HCT116 (cell line): ENCODE data around the gene SEPTIN2. TPM values are rescaled to one million over a fixed set of nuclear protein-coding genes. Genes with fewer than 3 reads are reported as not detected.

ENCODE experiments used
- ATAC-seq: fragments of 200-7000 bp; cut with Tn5 transposase; 2 replicates; pipeline ENCODE4 v1.9.1; 2020; ENCODE audit warnings: mild to moderate bottlenecking, moderate library complexity
- BruUV-seq: library from RNA; stranded (reverse); fragments of 400-500 nt; replicated peaks from 2 replicates; lab custom pipeline; 2021; lab: Mats Ljungman, UMichigan
- CTCF ChIA-PET: fragments of 300-600 bp; sonication (Branson Sonifier 250); formaldehyde crosslinking; loops from one replicate; lab custom pipeline; 2021; ENCODE audit warnings: antibody characterized with exemption; lab: Charles Lee
- POLR2A ChIA-PET: fragments of 300-600, 350-600 bp; sonication (Branson Sonifier 250); formaldehyde crosslinking; loops from one replicate; lab custom pipeline; 2021; ENCODE audit warnings: antibody characterized with exemption; lab: Charles Lee
- RAD21 ChIA-PET, 2 experiments: fragments of 300-600 bp; sonication (Branson Sonifier 250); formaldehyde crosslinking; loops; one replicate each; lab custom pipeline; 2023; ENCODE audit warnings: low total read pairs in 2 of 2; ENCODE audit not compliant: uncharacterized antibody in 2 of 2, unreplicated experiment in 2 of 2, low non-redundant PET in 1 of 2; lab: Charles Lee
- DNase-seq: peaks from one replicate; pipeline ENCODE4 v3.0.0-alpha.2; 2010; ENCODE audit warnings: low read depth, low spot score
- H2AFZ ChIP-seq: fragments of 200-600 bp; shearing (Covaris generic), sonication (generic); 2 replicates; pipeline ENCODE4 v1.6.1; 2017; ENCODE audit warnings: low read depth, mixed run types, mixed read lengths, antibody characterized with exemption, low read length; ENCODE audit not compliant: poor library complexity, severe bottlenecking
- H3K27ac ChIP-seq: 2 replicates; pipeline ENCODE4 v1.5.1; 2012; ENCODE audit warnings: low read depth, low read length
- H3K27me3 ChIP-seq: fragments of 200-600 bp; sonication (generic); 2 replicates; pipeline ENCODE4 v1.6.1; 2016; ENCODE audit warnings: mixed run types, low read length, mixed read lengths; ENCODE audit not compliant: insufficient read depth
- H3K36me3 ChIP-seq, 2 experiments: fragments of 200-500 bp in 1 of 2; fragments of 200-600 bp in 1 of 2; sonication (Bioruptor generic) in 1 of 2; sonication (generic) in 1 of 2; 2 replicates each; pipeline versions ENCODE4 v1.5.1 to v1.6.1; 2014 to 2016; ENCODE audit warnings: low read length in 2 of 2, inconsistent platforms in 1 of 2, mixed read lengths in 1 of 2, mixed run types in 1 of 2; ENCODE audit not compliant: insufficient read depth in 2 of 2, control insufficient read depth in 1 of 2
- H3K4me1 ChIP-seq, 2 experiments: fragments of 200-600 bp in 1 of 2; sonication (generic) in 1 of 2; 2 replicates each; pipeline versions ENCODE4 v1.5.1 to v1.6.1; 2012 to 2017; ENCODE audit warnings: low read length in 2 of 2, inconsistent platforms in 1 of 2, mild to moderate bottlenecking in 1 of 2, mixed read lengths in 1 of 2, mixed run types in 1 of 2, moderate library complexity in 1 of 2; ENCODE audit not compliant: insufficient read depth in 2 of 2, control insufficient read depth in 1 of 2
- H3K4me2 ChIP-seq: fragments of 200-600 bp; sonication (generic); 2 replicates; pipeline ENCODE4 v1.6.1; 2017; ENCODE audit warnings: mixed run types, low read length, mixed read lengths
- H3K4me3 ChIP-seq, 2 experiments: fragments of 200-600 bp in 1 of 2; sonication (generic) in 1 of 2; replicated peaks in 1 of 2; 2 replicates each; pipeline ENCODE4 v1.5.1; 2011 to 2016; ENCODE audit warnings: low read length in 2 of 2, control low read depth in 1 of 2, low read depth in 1 of 2, mild to moderate bottlenecking in 1 of 2, mixed read lengths in 1 of 2, mixed run types in 1 of 2
- H3K79me2 ChIP-seq: fragments of 200-600 bp; sonication (generic); 2 replicates; pipeline ENCODE4 v1.6.1; 2017; ENCODE audit warnings: mild to moderate bottlenecking, mixed run types, low read length, moderate library complexity, mixed read lengths; ENCODE audit not compliant: insufficient read depth
- H3K9ac ChIP-seq: fragments of 200-600 bp; sonication (generic); 2 replicates; pipeline ENCODE4 v1.6.1; 2016; ENCODE audit warnings: low read length, mixed read lengths
- H3K9me2 ChIP-seq: fragments of 200-600 bp; sonication (generic), shearing (Covaris generic); 2 replicates; pipeline ENCODE4 v1.6.1; 2017; ENCODE audit warnings: mixed run types, mild to moderate bottlenecking, moderate library complexity; ENCODE audit not compliant: insufficient read depth
- H3K9me3 ChIP-seq, 2 experiments: fragments of 200-500 bp in 1 of 2; fragments of 200-600 bp in 1 of 2; sonication (Bioruptor generic) in 1 of 2; sonication (generic) in 1 of 2; 2 replicates each; pipeline ENCODE4 v1.6.1; 2014 to 2017; ENCODE audit warnings: low read length in 2 of 2, mixed read lengths in 2 of 2, inconsistent platforms in 1 of 2, low read depth in 1 of 2, mild to moderate bottlenecking in 1 of 2, mixed run types in 1 of 2, moderate library complexity in 1 of 2; ENCODE audit not compliant: control insufficient read depth in 1 of 2, insufficient read depth in 1 of 2
- H4K20me1 ChIP-seq: fragments of 200-600 bp; sonication (generic), shearing (Covaris generic); 2 replicates; pipeline ENCODE4 v1.6.1; 2017; ENCODE audit warnings: mixed run types, mild to moderate bottlenecking, moderate library complexity; ENCODE audit not compliant: insufficient read depth
- POLR2A ChIP-seq: IDR thresholded peaks from 2 replicates; pipeline ENCODE4 v1.7.0; 2011; ENCODE audit warnings: borderline replicate concordance; ENCODE audit not compliant: insufficient read depth, insufficient read length; ENCODE audit errors: extremely low read depth
- SIN3A ChIP-seq: IDR thresholded peaks from 2 replicates; pipeline ENCODE4 v1.6.1; 2012; ENCODE audit warnings: low read depth
- ZNF274 ChIP-seq: fragments of 200-500 bp; sonication (Bioruptor generic); IDR thresholded peaks from 2 replicates; pipeline ENCODE4 v1.6.1; 2014; ENCODE audit warnings: mild to moderate bottlenecking, low read depth, low read length, inconsistent platforms
- intact Hi-C: fragments of 100-400 bp; cut with micrococcal nuclease; formaldehyde crosslinking; loops from 2 replicates; pipeline ENCODE4 v1.10.0; 2022
- total RNA-seq: library from RNA; stranded (reverse); gene quantifications from one replicate; pipeline ENCODE4 v1.2.1, GENCODE V29; 2021; ENCODE audit not compliant: unreplicated experiment
- TF ChIP-seq, protein P1 (sequence below): IDR thresholded peaks from 2 replicates; pipeline ENCODE4 v1.6.1; 2011; ENCODE audit warnings: mild to moderate bottlenecking, low read length, moderate library complexity; ENCODE audit not compliant: insufficient replicate concordance; ENCODE audit errors: extremely low read depth

Gene SEPTIN2
- total RNA-seq, 1 experiment from 2014 or later = 317 TPM

DNA sequence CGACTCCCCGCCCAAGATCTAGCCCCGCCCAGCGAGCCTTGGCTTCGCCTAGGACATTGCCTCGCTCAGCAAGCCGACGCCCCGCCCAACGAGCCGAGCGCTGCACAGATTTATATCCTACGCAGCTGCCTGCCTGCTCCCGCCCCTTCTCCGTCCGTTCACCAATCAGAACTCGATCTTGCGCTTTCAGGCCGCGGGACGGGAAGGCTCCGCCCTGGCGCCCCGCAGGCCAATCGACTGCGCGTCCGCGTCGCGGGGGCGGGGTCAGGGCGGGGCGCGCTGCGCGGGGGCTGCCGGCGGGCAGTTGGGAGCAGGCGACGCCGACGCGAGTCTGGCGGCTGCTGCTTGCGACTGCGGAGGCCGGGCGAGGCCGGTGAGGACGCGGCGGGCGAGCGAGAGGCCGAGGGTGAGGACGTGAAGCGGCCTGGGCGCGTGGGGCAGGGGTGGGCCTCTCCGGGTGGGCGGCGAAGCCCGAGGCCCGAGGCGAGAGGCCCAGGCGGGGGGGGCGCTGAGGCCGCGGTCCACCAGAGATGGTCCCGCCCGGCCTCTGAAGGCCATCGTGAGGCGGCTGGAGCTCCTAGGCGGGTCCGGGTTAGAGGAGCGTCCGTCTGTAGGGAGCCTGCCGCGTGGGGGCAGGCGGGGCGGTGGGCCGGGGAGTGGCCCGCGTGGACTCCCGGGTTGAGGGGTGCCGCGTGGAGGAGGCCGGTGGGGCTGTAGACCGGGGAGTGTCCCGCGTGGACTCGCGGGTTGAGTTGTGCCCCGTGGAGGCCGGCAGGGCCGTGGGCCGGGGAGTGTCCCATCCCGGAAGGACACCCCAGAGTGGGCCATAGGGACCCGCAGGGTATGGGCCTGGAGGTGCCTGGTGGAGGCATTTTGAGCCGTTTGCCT is 40.5 kb downstream of the SEPTIN2 start, which contains the start of gene FARP2 (continued):
- TF ChIP-seq, protein P1, sequence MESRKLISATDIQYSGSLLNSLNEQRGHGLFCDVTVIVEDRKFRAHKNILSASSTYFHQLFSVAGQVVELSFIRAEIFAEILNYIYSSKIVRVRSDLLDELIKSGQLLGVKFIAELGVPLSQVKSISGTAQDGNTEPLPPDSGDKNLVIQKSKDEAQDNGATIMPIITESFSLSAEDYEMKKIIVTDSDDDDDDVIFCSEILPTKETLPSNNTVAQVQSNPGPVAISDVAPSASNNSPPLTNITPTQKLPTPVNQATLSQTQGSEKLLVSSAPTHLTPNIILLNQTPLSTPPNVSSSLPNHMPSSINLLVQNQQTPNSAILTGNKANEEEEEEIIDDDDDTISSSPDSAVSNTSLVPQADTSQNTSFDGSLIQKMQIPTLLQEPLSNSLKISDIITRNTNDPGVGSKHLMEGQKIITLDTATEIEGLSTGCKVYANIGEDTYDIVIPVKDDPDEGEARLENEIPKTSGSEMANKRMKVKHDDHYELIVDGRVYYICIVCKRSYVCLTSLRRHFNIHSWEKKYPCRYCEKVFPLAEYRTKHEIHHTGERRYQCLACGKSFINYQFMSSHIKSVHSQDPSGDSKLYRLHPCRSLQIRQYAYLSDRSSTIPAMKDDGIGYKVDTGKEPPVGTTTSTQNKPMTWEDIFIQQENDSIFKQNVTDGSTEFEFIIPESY = no peak

DNA sequence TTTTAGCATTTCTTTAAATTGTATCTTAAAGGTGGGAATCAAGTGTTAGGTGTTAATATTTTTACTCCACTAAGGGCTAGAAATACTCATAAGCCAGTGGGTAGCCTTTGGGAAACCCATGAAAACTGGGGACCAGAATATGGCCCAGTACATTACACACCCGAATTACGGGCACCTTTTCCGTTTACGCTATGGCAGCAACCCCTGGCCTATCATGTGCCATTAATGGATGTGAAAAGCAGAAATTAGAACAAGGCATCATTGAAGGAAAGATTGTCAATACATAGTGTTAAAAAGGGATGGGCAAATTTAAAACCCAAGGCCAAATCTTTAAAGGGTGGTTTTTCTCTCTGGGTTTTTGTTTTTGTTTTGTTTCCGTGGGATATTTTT is 41.1 kb downstream of the SEPTIN2 start:
- Histone ChIP-seq H3K9me3 (no peaks in the 10 kb centered on the region), H3K4me1 (peaks cover 17 to 22% of the 10 kb centered on the region in 2 experiments), H3K79me2 (peaks cover 53% of the 10 kb centered on the region), H2AFZ (no peak overlapping the region), H3K27ac (peak overlapping the region; percentile 65), H3K27me3 (no peaks in the 10 kb centered on the region), H3K4me2 (peak overlapping the region; percentile 94), H3K9me2 (no peaks in the 10 kb centered on the region), H3K4me3 (peak overlapping the region; percentile 87 to 89), H3K9ac (peak overlapping the region; percentile 85), H4K20me1 (no peaks in the 10 kb centered on the region; the same call in 1 of the 2 replicates), H3K36me3 (peaks cover 4 to 17% of the 10 kb centered on the region in 2 experiments; a peak in 2 of 4 replicates)
- ChIA-PET RAD21 (no interaction called here), POLR2A (no interaction called here), CTCF (interaction anchor here (1.0 kb wide), 1 partner anchor 34 kb away, joined by 3 read pairs; no protein-coding TSS in a partner anchor)
- ATAC-seq (no peak), DNase-seq (no peak)
- TF ChIP-seq ZNF274 = no peak
- TF ChIP-seq SIN3A = 0 out of 2 replicates have a peak, but pooled peaks have one; percentile 0
- TF ChIP-seq POLR2A = no peak
- intact Hi-C loops = loop anchor here (5.0 kb wide), 5 partner anchors 150 to 525 kb away; partner anchors contain the start of genes ATG4B, BOK, ING5 and STK25
- BruUV-seq = no TSS peak
